Fibroblast of skin of back (primary cell): ENCODE results near the gene HOPX.
"Not testable (repeated sequence)": the region's sequence is repeated elsewhere in the genome, so short reads cannot be mapped to it uniquely, and the experiment has no call there.

ENCODE experiments used
- DNase-seq: peaks from one replicate; pipeline ENCODE4 v3.0.0-alpha.2; 2013

The HOPX gene

DNA sequence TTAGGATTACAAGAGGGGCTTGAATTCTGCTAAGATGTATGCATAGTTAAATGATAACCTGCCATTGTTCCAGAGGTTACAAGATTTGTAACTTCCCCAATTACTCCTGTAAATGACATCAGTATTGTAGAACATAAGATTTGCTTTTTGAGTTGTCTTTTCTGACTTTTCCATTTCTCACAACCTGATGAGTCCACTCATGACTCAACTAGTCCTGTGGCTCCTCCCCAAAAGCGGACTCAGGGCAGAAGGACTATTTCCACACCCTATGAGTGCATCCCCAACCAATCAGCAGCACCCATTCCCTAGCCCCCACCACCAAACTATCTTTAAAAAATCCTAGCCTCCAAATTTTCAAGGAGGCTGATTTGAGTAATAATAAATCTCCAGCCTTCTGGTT is 54.7 kb downstream of the HOPX start:
- no peak for DNase-seq

DNA sequence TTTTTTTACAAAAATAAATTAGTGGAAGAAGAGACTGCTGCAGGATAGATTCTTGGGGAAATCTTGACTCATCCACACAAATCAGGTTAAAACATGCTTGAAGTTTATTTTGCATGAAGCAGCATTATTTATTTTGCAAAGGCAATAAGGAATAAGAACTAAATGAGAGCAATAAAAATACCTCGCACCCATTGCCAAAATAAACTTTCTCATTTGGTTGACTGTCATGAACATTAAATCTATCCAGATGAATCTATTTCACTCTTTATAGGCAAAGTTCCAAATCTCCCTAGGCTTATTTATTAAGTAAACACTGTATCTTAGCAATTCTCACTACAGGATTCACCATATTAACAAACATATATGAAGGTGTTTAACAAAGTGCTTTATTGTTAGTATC is 58.9 kb downstream of the HOPX start:
- DNase-seq: no peak

DNA sequence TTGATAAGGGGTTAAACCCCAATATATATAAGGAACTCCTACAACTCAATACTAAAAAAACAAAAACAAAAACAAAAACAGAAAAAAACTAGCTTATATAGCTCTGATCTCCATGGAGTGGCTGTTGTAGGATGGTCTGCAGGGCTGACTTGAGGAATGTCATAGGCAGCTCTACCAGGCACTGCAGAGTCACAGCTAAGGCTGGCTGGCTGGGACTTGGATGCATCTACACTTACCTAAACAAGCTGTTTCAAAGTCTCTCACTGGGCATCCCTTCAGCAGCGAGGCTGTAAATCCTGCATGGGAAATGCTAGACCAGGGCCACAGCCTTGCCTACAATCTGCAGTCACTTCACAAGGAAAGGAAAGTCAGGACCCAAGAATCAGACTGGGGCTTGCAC is 61.3 kb downstream of the HOPX start:
- DNase-seq: no peak

GRCh38 chr4:56619160-56619559 is 61.9 kb downstream of the HOPX start:
- peak; percentile 14 for DNase-seq

DNA sequence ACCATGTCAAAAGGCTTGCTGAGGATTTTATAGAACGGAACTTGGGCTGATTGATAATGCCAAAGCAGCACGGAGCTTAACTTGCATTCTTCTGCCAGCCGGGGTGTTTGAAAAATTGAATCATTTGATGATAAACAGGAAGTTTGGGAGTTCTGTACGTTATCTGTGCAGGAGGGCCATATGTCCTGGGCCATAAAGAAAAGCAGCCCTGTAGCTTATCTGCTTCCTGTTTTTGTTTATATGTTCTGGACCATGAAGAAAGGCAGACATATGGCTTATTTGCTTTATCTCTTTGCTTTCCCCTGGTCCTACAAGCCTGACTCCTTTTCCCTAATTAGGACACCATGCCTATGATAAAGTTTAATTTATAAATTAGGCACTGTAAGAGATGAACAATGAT is 62.4 kb downstream of the HOPX start:
- no peak for DNase-seq

- DNase-seq: peak; percentile 74
Observed at GRCh38 chr4:56613101-56613862, 67.8 kb downstream of the HOPX start.

- no peak for DNase-seq
Observed at GRCh38 chr4:56612282-56612681, 68.8 kb downstream of the HOPX start.

DNA sequence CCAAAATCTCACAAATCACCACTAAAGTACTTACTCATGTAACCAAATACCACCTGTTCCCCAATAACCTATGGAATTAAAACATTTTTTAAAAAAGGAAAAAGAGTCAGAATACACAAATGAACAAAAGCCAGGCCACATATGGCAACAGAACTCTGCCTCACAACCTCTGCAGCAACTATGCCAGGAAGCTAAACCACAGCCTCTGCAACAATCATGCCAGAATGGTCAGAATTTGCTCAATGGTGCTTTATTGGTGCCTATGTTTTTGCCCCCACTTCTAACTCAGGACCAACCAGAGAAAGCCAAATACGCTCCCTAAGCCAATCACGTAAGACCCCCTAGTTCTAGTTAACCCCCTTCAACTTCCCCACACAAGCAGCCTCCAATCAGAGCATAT is 69.6 kb downstream of the HOPX start:
- DNase-seq: no peak

DNA sequence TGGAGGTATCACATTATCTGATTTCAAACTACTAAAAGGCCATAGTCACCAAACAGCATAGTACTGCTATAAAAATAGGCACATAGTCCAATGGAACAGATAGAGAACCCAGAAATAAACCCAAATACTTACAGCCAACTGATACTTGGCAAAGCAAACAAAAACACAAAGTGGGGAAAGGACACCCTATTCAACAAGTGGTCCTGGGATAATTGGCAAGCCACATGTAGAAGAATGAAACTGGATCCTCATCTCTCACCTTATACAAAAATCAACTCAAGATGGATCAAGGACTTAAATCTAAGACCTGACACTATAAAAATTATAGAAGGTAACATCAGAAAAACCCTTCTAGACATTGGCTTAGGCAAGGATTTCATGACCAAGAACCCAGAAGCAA is 70.9 kb downstream of the HOPX start:
- DNase-seq: not testable (repeated sequence)

DNA sequence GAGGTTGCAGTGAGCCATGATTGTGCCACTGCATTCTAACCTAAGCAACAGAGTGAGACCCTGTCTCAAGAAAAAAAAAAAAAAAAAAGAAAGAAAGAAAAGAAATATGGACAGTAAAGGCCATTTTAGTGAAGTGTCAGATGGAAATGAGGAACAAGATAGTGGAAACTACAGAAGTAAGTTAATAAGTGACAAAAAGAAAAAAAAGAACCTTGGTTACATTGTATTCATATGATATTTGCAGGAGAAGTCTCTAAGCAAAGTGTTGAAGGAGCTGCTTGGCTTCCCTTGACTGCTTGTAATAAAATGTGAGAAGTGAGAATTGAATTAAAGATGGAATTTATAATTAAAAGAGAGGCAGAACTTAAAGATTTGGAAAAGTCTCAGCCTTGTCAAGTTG is 73.2 kb downstream of the HOPX start:
- no peak for DNase-seq

DNA sequence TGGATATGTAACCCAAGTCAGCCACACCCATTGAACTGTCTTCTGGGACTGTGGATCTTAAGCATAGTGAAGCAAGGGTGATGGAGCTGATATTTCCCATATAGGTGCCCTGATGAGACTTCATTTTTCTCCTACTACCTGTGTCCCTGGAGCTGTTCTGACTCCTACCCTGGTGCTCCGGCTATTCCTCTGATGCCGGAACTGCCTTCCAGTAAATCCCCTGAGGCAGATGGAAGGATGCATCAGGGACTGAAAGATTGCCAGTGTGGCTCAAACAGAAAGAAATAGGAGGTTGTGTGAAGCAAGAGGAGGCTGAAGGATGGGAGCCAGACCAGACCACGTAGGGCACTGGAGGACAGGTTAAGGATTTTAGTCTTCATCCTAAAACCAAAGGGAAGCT is 74.7 kb downstream of the HOPX start:
- DNase-seq: no peak

DNA sequence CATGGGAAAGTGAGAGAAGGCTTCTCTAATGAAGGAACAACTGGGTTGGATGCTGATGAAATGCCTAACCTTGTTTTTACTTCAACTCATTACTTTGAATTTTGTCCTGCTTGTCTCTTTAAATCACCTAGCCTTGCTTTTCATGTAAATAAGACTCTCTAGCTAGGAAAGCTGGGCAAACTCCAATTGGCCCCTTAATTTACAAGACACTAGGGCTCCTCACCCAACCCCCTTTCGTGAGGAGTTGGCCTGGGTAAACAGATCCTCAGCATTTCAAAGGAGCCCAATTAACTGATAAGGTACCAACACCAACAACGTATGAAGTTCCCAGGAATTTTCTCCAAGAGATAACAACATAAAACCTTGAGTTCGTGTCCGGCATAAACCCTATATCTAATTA is 75.6 kb downstream of the HOPX start:
- not testable (repeated sequence) for DNase-seq

DNA sequence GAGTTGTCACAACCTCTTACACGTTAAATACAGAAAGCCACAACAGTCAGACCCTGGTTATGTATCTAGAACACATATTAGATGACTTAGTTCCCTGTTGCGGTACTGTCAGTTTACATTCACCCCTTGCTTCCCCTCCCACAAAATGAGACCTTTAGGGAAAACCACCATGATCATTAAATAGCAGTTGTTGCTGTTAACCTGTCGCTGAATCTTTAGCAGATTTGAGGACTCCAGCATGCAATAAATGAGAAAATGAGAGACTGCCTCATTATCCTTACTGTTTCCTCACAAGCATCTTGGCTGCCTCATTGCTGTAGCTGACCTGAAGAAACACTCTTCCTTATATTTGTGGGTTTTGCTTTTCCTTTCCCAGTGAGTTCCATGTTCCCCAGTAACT is 77.8 kb downstream of the HOPX start:
- DNase-seq: no peak
